Measurements from ENCODE around the gene LEP. TPM values are rescaled to one million over a fixed set of nuclear protein-coding genes. Genes with fewer than 3 reads are reported as not detected.

The LEP gene
- total and polyA plus RNA-seq, 4 donors = 0.02 TPM; not detected in 3

- H3K9me3 ChIP-seq (ENCODE audit: control insufficient read depth in 4 of 4, low read length in 3 of 4) = no peaks in the 10 kb centered on the region
- no peak overlapping the region for H3K9ac ChIP-seq (ENCODE audit: low read depth in 1 of 2, low read length in 2 of 2)
- H3K27ac ChIP-seq (ENCODE audit: low read depth in 1 of 2, low read length in 2 of 2) = no peak overlapping the region
- H3K4me1 ChIP-seq (ENCODE audit: control insufficient read depth in 4 of 4, insufficient read depth in 4 of 4, low read length in 3 of 4) = no peaks in the 10 kb centered on the region
- no peak overlapping the region for H3K4me3 ChIP-seq (ENCODE audit: low read depth in 1 of 3, low read length in 3 of 3)
- TF ChIP-seq NR2F2 (IDR thresholded peaks at IDR 0.05) (no peak), HNF4A (conservative IDR thresholded peaks at IDR 0.05) (no peak), FOXA2 (IDR thresholded peaks at IDR 0.05) (no peak), REST (IDR thresholded peaks at IDR 0.05) (no peak), MAX (IDR thresholded peaks at IDR 0.05) (no peak), HNF4G (IDR thresholded peaks at IDR 0.05) (no peak), GABPA (IDR thresholded peaks at IDR 0.05 in 1 of 2, conservative IDR thresholded peaks at IDR 0.05 in 1 of 2) (no peak), ATF3 (IDR thresholded peaks at IDR 0.05) (no peak), TAF1 (conservative IDR thresholded peaks at IDR 0.05) (no peak), YY1 (IDR thresholded peaks at IDR 0.05) (no peak), JUND (IDR thresholded peaks at IDR 0.05) (no peak), EGR1 (IDR thresholded peaks at IDR 0.05; ENCODE audit: low read depth in 2 of 2) (no peak), ZBTB33 (IDR thresholded peaks at IDR 0.05) (no peak), CTCF (IDR thresholded peaks at IDR 0.05; ENCODE audit: low read depth, low read length, missing input control) (no peak), SP1 (IDR thresholded peaks at IDR 0.05) (no peak), FOXA1 (IDR thresholded peaks at IDR 0.05) (no peak), RXRA (IDR thresholded peaks at IDR 0.05) (no peak)
- H3K36me3 ChIP-seq (ENCODE audit: control insufficient read depth in 4 of 4, insufficient read depth in 3 of 4, low read depth in 1 of 4, low read length in 3 of 4) = no peaks in the 10 kb centered on the region
- DNase-seq (ENCODE audit: low spot score) = no peak
- 50% methylated on average over 4 of the region's 4 CpGs for WGBS
- H3K27me3 ChIP-seq (ENCODE audit: control insufficient read depth in 4 of 4, insufficient read depth in 4 of 4, low read length in 3 of 4) = no peaks in the 10 kb centered on the region
These were observed 33.5 kb upstream of the LEP start for GRCh38 chr7:128207609-128208008.

Data from liver (tissue), 9 donors.